ENCODE results near the gene GFOD2. TPM values are rescaled to one million over a fixed set of nuclear protein-coding genes. Genes with fewer than 3 reads are reported as not detected.
A peak's percentile ranks its signal among the peaks of the same experiment; 100 is the strongest.

GFOD2 gene
- total RNA-seq, 1 experiment from 2014 or later: 23.9 TPM

GRCh38 chr16:67672306-67672705 lies 46.8 kb downstream of the GFOD2 start:
- TF ChIP-seq CTCF (IDR thresholded peaks at IDR 0.05; ENCODE audit: unreplicated experiment): no peak
- BruUV-seq (replicated peaks): no TSS peak
- intact Hi-C loops (cut with micrococcal nuclease; ENCODE audit: unreplicated experiment): loop anchor here (2.0 kb wide), 1 partner anchor 256 kb away; no protein-coding TSS in a partner anchor
- Mint-ChIP-seq H3K27me3 (ENCODE audit: unreplicated experiment) (no peaks in the 10 kb centered on the region), H3K4me1 (ENCODE audit: low read depth, unreplicated experiment) (peaks cover 13% of the 10 kb centered on the region), H3K27ac (ENCODE audit: unreplicated experiment) (peak overlapping the region; percentile 31), H3K36me3 (ENCODE audit: insufficient read depth, unreplicated experiment) (peaks cover 28% of the 10 kb centered on the region), H3K4me3 (ENCODE audit: low read depth, unreplicated experiment) (no peak overlapping the region), H3K9me3 (ENCODE audit: low read depth, unreplicated experiment) (no peaks in the 10 kb centered on the region)
- CTCF ChIA-PET: interaction anchor here (0.8 to 1.8 kb wide), 7 partner anchors 9 to 262 kb away, joined by 3 to 10 read pairs (median 3); partner anchors contain the start of genes GFOD2, RANBP10 and TSNAXIP1
- DNase-seq: no peak

GRCh38 chr16:67669499-67670101 lies 49.5 kb downstream of the GFOD2 start:
- H3K27me3 Mint-ChIP-seq (ENCODE audit: unreplicated experiment): no peaks in the 10 kb centered on the region
- CTCF ChIA-PET: interaction anchor here (0.5 to 4.1 kb wide), 2 partner anchors 46 to 148 kb away, joined by 3 to 31 read pairs; no protein-coding TSS in a partner anchor
- intact Hi-C loops (cut with micrococcal nuclease; ENCODE audit: unreplicated experiment): loop anchor here (5.0 kb wide), 1 partner anchor 122 kb away; no protein-coding TSS in a partner anchor
- peaks cover 13% of the 10 kb centered on the region for H3K4me1 Mint-ChIP-seq (ENCODE audit: low read depth, unreplicated experiment)
- H3K36me3 Mint-ChIP-seq (ENCODE audit: insufficient read depth, unreplicated experiment): peaks cover 42% of the 10 kb centered on the region
- no peak overlapping the region for H3K4me3 Mint-ChIP-seq (ENCODE audit: low read depth, unreplicated experiment)
- TF ChIP-seq CTCF (IDR thresholded peaks at IDR 0.05; ENCODE audit: unreplicated experiment): no peak
- H3K27ac Mint-ChIP-seq (ENCODE audit: unreplicated experiment): no peak overlapping the region
- no peaks in the 10 kb centered on the region for H3K9me3 Mint-ChIP-seq (ENCODE audit: low read depth, unreplicated experiment)
- no peak for DNase-seq
- no TSS peak for BruUV-seq (replicated peaks)

GRCh38 chr16:67668495-67669157 lies 50.5 kb downstream of the GFOD2 start:
- Mint-ChIP-seq H3K4me1 (ENCODE audit: low read depth, unreplicated experiment) (peaks cover 4% of the 10 kb centered on the region), H3K27me3 (ENCODE audit: unreplicated experiment) (no peaks in the 10 kb centered on the region), H3K36me3 (ENCODE audit: insufficient read depth, unreplicated experiment) (peaks cover 42% of the 10 kb centered on the region), H3K27ac (ENCODE audit: unreplicated experiment) (no peak overlapping the region), H3K9me3 (ENCODE audit: low read depth, unreplicated experiment) (no peaks in the 10 kb centered on the region), H3K4me3 (ENCODE audit: low read depth, unreplicated experiment) (no peak overlapping the region)
- intact Hi-C loops (cut with micrococcal nuclease; ENCODE audit: unreplicated experiment): loop anchor here (5.0 kb wide), 1 partner anchor 121 kb away; no protein-coding TSS in a partner anchor
- no TSS peak for BruUV-seq (replicated peaks)
- no peak for DNase-seq
- TF ChIP-seq CTCF (IDR thresholded peaks at IDR 0.05; ENCODE audit: unreplicated experiment): peak; percentile 15
- CTCF ChIA-PET: interaction anchor here (0.5 to 4.1 kb wide), 3 partner anchors 47 to 147 kb away, joined by 3 to 31 read pairs (median 11); no protein-coding TSS in a partner anchor

GRCh38 chr16:67667817-67668494 lies 51.2 kb downstream of the GFOD2 start:
- BruUV-seq (replicated peaks): no TSS peak
- TF ChIP-seq CTCF (IDR thresholded peaks at IDR 0.05; ENCODE audit: unreplicated experiment): peak; percentile 59
- Mint-ChIP-seq H3K9me3 (ENCODE audit: low read depth, unreplicated experiment) (no peaks in the 10 kb centered on the region), H3K36me3 (ENCODE audit: insufficient read depth, unreplicated experiment) (peaks cover 43% of the 10 kb centered on the region), H3K27ac (ENCODE audit: unreplicated experiment) (no peak overlapping the region), H3K4me1 (ENCODE audit: low read depth, unreplicated experiment) (no peaks in the 10 kb centered on the region), H3K27me3 (ENCODE audit: unreplicated experiment) (no peaks in the 10 kb centered on the region), H3K4me3 (ENCODE audit: low read depth, unreplicated experiment) (peak overlapping the region; percentile 88)
- intact Hi-C loops (cut with micrococcal nuclease; ENCODE audit: unreplicated experiment): loop anchor here (5.0 kb wide), 1 partner anchor 121 kb away; no protein-coding TSS in a partner anchor
- CTCF ChIA-PET: interaction anchor here (1.9 to 4.1 kb wide), 2 partner anchors 121 to 147 kb away, joined by 11 to 31 read pairs; no protein-coding TSS in a partner anchor
- DNase-seq: peak; percentile 93
